GM19395 (cell line): ENCODE data around the gene MEIOSIN.
"Not testable (repeated sequence)": the region's sequence is repeated elsewhere in the genome, so short reads cannot be mapped to it uniquely, and the experiment has no call there.

Source experiments
- ATAC-seq: cut with Tn5 transposase; IDR thresholded peaks from one replicate; pipeline ENCODE4 v1.9.1; 2021; ENCODE audit warnings: mild to moderate bottlenecking, moderate library complexity; ENCODE audit not compliant: unreplicated experiment

The MEIOSIN gene

GRCh38 chr19:45798995-45799517 is 65.8 kb downstream of the MEIOSIN start:
- ATAC-seq, result no peak

- ATAC-seq, result not testable (repeated sequence)
These were observed 66.3 kb downstream of the MEIOSIN start for GRCh38 chr19:45799541-45799940.

- no peak for ATAC-seq
These were observed 66.9 kb downstream of the MEIOSIN start for GRCh38 chr19:45800070-45800553.

GRCh38 chr19:45801603-45802175 is 68.5 kb downstream of the MEIOSIN start:
- ATAC-seq, result no peak

GRCh38 chr19:45804140-45804958 is 71.1 kb downstream of the MEIOSIN start:
- ATAC-seq, result no peak

GRCh38 chr19:45804959-45805230 is 71.7 kb downstream of the MEIOSIN start:
- ATAC-seq, result no peak

GRCh38 chr19:45805719-45806118 is 72.5 kb downstream of the MEIOSIN start:
- ATAC-seq, result no peak

GRCh38 chr19:45809643-45810159 is 76.5 kb downstream of the MEIOSIN start:
- no peak for ATAC-seq

- ATAC-seq, result no peak
These were observed 79.1 kb downstream of the MEIOSIN start for GRCh38 chr19:45812297-45812696.
